ENCODE measurements around the gene TOR1B.

Gene TOR1B

GRCh38 chr9:129812385-129812784 is 9.4 kb downstream of the TOR1B start:
- peak overlapping the region; percentile 16 for H3K27ac Mint-ChIP-seq
- H3K36me3 Mint-ChIP-seq (ENCODE audit: low read depth): peaks cover 54% of the 10 kb centered on the region
- no peak for DNase-seq
- H3K27me3 Mint-ChIP-seq (ENCODE audit: low read depth, poor library complexity): peaks cover 3% of the 10 kb centered on the region
- no peak overlapping the region for H3K4me3 Mint-ChIP-seq
- no peak for TF ChIP-seq CTCF (IDR thresholded peaks at IDR 0.05)
- no peaks in the 10 kb centered on the region for H3K9me3 Mint-ChIP-seq
- H3K4me1 Mint-ChIP-seq: no peaks in the 10 kb centered on the region

GRCh38 chr9:129813661-129814060 is 10.7 kb downstream of the TOR1B start:
- Mint-ChIP-seq H3K4me1 (no peaks in the 10 kb centered on the region), H3K27me3 (ENCODE audit: low read depth, poor library complexity) (peaks cover 3% of the 10 kb centered on the region), H3K27ac (no peak overlapping the region), H3K4me3 (no peak overlapping the region), H3K9me3 (no peaks in the 10 kb centered on the region), H3K36me3 (ENCODE audit: low read depth) (peaks cover 57% of the 10 kb centered on the region)
- TF ChIP-seq CTCF (IDR thresholded peaks at IDR 0.05): no peak
- DNase-seq: no peak

- Mint-ChIP-seq H3K9me3 (no peaks in the 10 kb centered on the region), H3K4me1 (no peaks in the 10 kb centered on the region), H3K27me3 (ENCODE audit: low read depth, poor library complexity) (peaks cover 3% of the 10 kb centered on the region), H3K36me3 (ENCODE audit: low read depth) (peaks cover 55% of the 10 kb centered on the region), H3K27ac (peak overlapping the region; percentile 64), H3K4me3 (no peak overlapping the region)
- no peak for DNase-seq
- no peak for TF ChIP-seq CTCF (IDR thresholded peaks at IDR 0.05)
Measured at GRCh38 chr9:129814432-129815223, 11.6 kb downstream of the TOR1B start.

- no peak overlapping the region for H3K4me3 Mint-ChIP-seq
- peak overlapping the region; percentile 64 for H3K27ac Mint-ChIP-seq
- peaks cover 3% of the 10 kb centered on the region for H3K27me3 Mint-ChIP-seq (ENCODE audit: low read depth, poor library complexity)
- no peaks in the 10 kb centered on the region for H3K9me3 Mint-ChIP-seq
- H3K4me1 Mint-ChIP-seq: no peaks in the 10 kb centered on the region
- DNase-seq: no peak
- H3K36me3 Mint-ChIP-seq (ENCODE audit: low read depth): peaks cover 53% of the 10 kb centered on the region
- no peak for TF ChIP-seq CTCF (IDR thresholded peaks at IDR 0.05)
Measured at GRCh38 chr9:129815278-129815677, 12.3 kb downstream of the TOR1B start.

GRCh38 chr9:129816501-129817435 is 13.8 kb downstream of the TOR1B start:
- DNase-seq: no peak
- Mint-ChIP-seq H3K27me3 (ENCODE audit: low read depth, poor library complexity) (peaks cover 3% of the 10 kb centered on the region), H3K4me3 (no peak overlapping the region), H3K4me1 (no peaks in the 10 kb centered on the region), H3K9me3 (no peaks in the 10 kb centered on the region), H3K27ac (no peak overlapping the region), H3K36me3 (ENCODE audit: low read depth) (peaks cover 43% of the 10 kb centered on the region)
- no peak for TF ChIP-seq CTCF (IDR thresholded peaks at IDR 0.05)
